ENCODE measurements around the gene COX14.

The COX14 gene

DNA sequence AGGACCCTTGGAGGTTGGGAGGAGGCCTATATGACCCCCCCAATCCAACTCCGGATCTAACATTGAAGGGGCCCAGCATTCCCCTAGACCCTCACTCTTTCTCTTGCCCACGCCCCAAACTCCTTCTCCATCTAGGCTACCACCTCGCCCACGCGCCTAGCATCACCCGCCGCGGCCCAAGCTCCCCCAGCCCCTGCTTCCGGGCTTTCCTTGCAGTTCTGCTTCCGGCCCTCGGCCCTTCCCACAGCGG, 54.7 kb downstream of the COX14 start:
- no peak for DNase-seq

GRCh38 chr12:50167049-50167828, 55.2 kb downstream of the COX14 start, which contains the start of gene CERS5:
Gene CERS5, minus strand, starts transcription at chr12:50167369. Its CDS starts 72 bp downstream, at chr12:50167297.
- DNase-seq: peak; percentile 94

Measured in 8988T (cell line).